Measurements from ENCODE around the gene CDA.

The CDA gene

DNA sequence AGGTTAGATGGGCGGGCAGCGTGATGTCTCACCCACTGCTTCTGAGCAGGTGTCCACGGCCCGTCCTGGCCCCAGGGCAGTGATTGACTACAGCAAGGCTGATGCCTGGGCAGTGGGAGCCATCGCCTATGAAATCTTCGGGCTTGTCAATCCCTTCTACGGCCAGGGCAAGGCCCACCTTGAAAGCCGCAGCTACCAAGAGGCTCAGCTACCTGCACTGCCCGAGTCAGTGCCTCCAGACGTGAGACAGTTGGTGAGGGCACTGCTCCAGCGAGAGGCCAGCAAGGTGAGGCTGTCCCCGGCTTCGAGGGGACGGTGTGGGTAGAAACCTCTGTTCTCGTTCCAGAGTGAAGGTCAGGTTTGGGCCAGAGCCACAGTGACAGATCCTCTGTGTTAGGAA is 60.0 kb downstream of the CDA start:
- DNase-seq (ENCODE audit: low spot score), result no peak

GRCh38 chr1:20652300-20652699 is 63.4 kb downstream of the CDA start:
- no peak for DNase-seq (ENCODE audit: low spot score)

- no peak for DNase-seq (ENCODE audit: low spot score)
Measured at GRCh38 chr1:20654104-20654690, 65.3 kb downstream of the CDA start.

- DNase-seq (ENCODE audit: low spot score), result no peak
Measured at GRCh38 chr1:20657024-20657423, 68.1 kb downstream of the CDA start.

DNA sequence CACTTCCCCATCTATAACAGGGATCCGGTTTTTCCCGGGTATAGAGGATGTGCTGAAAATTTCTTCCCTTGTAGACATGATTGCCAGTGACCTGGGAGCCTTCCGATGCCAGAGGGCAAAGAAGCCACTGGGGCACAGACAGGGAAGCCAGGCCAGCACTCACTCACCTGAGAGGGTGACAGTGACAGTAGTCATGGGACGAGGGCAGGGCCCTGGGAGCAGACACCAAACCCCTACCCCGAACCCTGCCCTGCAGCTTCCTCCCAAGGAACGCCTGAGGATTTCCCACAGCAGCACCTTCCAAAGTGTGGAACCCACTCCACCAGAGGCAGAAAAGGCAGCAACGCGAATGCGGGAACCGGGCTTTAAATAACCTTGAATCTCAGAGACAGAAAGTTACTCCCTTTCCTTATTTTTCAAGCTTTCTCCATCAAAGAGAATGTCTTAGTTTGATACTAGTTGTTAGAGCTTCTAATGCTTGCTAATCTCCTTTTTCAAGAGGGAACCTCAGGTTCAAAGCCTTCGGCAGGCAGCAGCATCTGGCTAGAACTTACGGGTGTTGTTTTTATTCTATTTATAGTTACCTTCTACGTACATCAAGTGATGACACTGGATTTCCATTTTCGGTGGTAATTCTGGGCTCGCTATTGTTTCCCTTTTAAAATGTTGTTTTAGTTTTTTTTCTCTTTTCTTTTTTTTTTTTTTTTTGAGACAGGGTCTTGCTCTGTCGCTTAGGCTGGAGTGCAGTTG is 69.4 kb downstream of the CDA start:
- no peak for DNase-seq (ENCODE audit: low spot score)

GRCh38 chr1:20660363-20660762 is 71.5 kb downstream of the CDA start:
- no peak for DNase-seq (ENCODE audit: low spot score)

DNA sequence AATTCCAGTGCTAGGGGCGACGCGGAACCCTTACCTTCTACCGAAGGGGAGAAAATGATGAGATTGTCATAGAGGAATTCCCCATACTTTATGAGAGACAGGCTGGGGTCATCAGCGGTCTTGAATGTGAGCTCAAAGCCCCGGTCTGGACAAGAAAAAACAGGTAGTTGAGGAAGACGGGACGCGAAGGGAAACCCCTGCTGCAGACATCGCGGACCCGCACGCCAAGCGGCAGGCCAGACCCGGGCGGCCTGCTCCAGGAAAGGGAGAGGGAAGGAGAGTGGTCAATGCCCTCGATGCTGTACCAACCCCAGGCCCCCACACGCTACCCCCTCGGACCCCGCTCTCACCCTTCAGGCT is 71.9 kb downstream of the CDA start:
- no peak for DNase-seq (ENCODE audit: low spot score)

GRCh38 chr1:20661207-20662109 is 72.6 kb downstream of the CDA start, which contains the start of gene DDOST:
DDOST (minus strand) TSS chr1:20661369; CDS start chr1:20661350, 19 bp downstream.
- peak; percentile 99 for DNase-seq (ENCODE audit: low spot score)

DNA sequence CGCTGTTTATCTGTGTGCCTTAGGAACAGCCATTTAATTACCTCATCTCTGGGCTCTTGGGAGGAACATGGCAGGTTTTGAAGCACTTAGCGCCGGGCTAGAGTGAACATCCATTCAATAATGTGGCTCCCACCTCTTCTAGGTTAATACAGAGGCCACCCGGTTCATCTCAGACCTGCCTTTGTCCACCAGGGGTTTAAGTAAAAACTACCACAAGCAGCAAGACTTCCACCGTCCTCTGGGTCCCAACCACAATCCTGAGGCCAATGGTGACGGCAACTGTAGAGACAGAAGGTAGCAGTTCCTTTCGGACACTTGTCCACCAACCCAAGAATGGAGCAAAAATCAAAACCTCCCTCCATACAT is 73.2 kb downstream of the CDA start:
- no peak for DNase-seq (ENCODE audit: low spot score)

GRCh38 chr1:20663365-20663764 is 74.5 kb downstream of the CDA start:
- no peak for DNase-seq (ENCODE audit: low spot score)

DNA sequence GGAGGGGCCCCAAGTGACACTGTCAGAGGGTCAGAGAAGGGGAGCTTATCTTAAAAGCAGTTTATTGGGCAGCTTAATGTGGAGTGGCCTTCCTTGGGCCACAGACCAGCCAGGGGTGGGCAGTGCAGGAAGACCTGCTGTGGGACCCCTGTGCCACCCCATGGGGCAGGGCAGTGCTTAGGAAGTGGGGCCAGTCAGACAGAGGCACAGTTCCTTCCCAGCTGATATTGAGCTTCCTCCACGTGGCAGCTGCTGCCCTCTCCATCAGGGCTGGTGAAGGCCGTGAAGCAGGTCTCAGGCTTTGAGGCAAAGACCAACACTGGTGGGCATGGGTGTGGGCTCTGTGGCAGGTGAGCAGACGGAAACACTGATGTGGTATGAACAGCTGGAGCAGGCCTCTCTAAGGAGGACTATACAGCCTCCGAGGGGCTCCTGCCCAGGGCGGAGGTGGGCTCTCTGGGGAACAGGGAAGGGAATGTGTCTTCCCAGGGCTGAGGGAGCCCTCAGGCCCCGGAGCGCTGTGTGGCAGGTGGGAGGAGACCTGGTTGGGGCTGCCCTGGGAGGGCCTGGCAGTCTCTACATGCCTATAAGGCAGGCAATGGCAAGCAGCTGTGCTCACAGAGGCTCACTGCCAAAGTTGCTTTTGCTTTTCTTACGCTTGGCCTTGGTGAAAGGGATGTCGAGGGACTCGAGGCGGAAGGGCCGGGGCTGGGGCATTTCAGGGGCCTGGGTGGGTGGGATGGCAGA is 75.2 kb downstream of the CDA start:
- no peak for DNase-seq (ENCODE audit: low spot score)

DNA sequence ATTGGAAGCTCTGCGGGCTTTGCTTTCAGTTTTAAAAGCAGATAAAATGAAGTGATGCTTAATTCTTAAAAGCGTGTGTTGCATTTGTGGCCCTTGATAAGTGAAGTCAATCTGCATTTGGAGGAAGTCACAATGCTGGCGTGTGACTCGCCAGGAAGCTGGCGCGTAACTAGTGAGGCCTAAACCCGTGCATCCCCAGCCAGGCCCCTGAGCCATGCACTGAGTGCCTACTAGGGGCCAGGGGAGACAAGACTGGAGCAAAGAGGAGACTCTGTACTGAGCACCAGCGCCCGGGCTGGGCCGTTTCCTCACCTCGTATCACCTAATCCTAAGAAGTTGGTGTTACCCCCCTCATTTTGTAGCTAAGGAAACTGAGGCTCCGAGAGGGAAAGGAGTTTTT is 76.8 kb downstream of the CDA start:
- no peak for DNase-seq (ENCODE audit: low spot score)

DNA sequence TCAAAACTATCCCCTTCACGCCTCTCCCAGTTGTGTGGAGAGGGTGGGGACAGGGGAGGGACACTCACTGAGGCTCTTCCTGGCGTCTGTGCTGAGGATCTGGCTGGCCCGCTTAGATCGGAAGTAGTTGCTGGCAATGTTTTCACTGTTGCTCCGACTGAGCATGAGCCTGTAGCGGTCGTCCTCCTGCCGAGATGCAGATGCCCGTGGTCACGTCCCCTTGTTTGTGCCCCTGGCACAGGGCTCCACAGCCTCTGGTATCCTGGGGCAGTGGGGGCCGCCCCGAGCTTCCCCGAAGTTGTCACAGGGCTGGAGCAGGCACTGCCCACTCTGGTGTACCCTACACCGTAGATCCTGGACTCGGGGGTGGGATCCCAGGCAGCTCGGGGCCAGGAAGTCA is 77.2 kb downstream of the CDA start:
- no peak for DNase-seq (ENCODE audit: low spot score)

GRCh38 chr1:20666804-20667203 is 77.9 kb downstream of the CDA start:
- DNase-seq (ENCODE audit: low spot score), result peak; percentile 35
